OCI-LY1 (cell line): ENCODE results near the gene ASTE1.

Experiments used
- EZH2 ChIP-seq: fragments of 200-600 bp; sonication (generic), shearing (Covaris generic); IDR thresholded peaks from 2 replicates; pipeline ENCODE4 v1.8.0; 2017; ENCODE audit warnings: borderline replicate concordance, mixed run types, mild to moderate bottlenecking, antibody characterized with exemption, low read length, moderate library complexity, mixed read lengths
- TF ChIP-seq, protein P1 (sequence below): fragments of 200-600 bp; sonication (generic), shearing (Covaris generic); IDR thresholded peaks from 2 replicates; pipeline ENCODE4 v1.5.1; 2017; ENCODE audit warnings: mild to moderate bottlenecking, antibody characterized with exemption, low read length, moderate library complexity, mixed read lengths

DNA sequence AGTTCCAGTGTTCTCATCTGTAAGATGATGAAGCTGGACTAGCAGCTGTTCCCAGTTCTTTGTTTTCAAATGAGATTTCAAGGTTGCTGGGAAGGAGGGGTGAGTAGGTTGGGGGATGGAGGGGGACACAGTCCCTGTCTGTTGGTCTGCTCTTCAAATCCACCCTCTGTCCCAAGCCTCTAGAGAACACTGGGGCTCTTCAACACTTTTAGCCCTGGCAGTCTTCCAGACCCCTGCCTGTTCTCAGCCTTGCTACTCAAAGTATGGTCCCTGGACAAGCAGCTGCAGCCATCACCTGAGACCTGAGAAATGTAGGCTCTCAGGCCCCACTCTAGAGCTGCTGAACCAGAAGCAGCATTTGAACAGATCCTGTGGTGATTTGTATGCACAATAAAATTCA is 41.4 kb upstream of the ASTE1 start:
- TF ChIP-seq EZH2 = no peak
- TF ChIP-seq, protein P1, sequence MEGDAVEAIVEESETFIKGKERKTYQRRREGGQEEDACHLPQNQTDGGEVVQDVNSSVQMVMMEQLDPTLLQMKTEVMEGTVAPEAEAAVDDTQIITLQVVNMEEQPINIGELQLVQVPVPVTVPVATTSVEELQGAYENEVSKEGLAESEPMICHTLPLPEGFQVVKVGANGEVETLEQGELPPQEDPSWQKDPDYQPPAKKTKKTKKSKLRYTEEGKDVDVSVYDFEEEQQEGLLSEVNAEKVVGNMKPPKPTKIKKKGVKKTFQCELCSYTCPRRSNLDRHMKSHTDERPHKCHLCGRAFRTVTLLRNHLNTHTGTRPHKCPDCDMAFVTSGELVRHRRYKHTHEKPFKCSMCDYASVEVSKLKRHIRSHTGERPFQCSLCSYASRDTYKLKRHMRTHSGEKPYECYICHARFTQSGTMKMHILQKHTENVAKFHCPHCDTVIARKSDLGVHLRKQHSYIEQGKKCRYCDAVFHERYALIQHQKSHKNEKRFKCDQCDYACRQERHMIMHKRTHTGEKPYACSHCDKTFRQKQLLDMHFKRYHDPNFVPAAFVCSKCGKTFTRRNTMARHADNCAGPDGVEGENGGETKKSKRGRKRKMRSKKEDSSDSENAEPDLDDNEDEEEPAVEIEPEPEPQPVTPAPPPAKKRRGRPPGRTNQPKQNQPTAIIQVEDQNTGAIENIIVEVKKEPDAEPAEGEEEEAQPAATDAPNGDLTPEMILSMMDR = no peak
